SKM-1 (cell line): Measurements from ENCODE around the gene ATRNL1.
"Not testable (repeated sequence)": the region's sequence is repeated elsewhere in the genome, so short reads cannot be mapped to it uniquely, and the experiment has no call there.

ENCODE experiments used
- DNase-seq: peaks from one replicate; lab custom pipeline; 2025; ENCODE audit not compliant: unreplicated experiment; lab: John Stamatoyannopoulos, UW

ATRNL1 gene

GRCh38 chr10:115405838-115406237 lies 312.7 kb downstream of the ATRNL1 start:
- not testable (repeated sequence) for DNase-seq

- DNase-seq: no peak
These were observed 316.2 kb downstream of the ATRNL1 start for GRCh38 chr10:115409347-115409746.

DNA sequence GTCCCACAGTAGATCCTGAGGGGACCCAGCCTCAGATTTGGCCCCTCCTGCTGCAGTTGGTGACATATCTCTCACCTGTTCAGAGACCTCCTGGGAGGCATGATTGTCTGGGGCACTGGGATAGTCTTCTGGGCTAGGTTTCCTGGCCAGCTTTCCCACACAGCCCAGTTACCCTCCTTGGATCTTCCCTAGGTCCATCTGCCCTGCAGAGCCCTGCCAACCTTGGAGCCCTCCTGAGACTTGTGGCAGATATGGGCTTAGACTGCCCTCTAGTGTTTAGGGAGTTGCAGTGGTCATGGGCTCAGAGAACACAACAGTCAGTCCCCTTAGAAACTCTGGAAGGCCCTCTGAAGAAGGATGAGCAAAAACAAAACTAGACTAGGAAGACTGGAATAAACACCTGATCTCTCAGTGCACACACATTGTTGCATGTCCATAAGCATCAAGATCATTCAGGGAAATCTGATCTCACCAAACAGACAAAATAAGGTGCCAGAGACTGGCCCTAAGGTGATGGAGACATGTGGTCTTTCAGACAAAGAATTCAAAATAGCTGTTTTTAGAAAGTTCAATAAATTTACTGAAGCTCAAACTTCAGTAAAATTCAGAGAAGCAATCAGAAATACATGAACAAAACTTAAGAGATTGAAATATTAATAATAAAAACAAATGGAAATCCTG lies 324.6 kb downstream of the ATRNL1 start:
- DNase-seq: peak; percentile 46

DNA sequence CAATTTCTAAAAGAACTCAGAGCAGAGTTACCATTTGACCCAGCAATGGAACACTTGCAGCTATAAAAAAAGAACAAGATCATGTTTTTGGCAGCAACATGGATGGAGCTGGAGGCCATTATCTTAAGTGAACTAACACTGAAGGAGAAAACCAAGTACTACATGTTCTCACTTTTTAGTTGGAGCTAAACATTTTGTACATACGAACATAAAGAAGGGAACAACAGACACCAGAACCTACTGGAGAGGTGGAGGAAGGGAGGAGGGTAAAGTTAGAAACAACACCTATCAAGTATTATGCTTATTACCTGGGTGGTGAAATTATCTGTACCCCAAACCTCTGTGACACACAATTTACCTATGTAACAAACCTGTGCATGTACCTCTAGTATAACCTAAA lies 329.5 kb downstream of the ATRNL1 start:
- DNase-seq: no peak

DNA sequence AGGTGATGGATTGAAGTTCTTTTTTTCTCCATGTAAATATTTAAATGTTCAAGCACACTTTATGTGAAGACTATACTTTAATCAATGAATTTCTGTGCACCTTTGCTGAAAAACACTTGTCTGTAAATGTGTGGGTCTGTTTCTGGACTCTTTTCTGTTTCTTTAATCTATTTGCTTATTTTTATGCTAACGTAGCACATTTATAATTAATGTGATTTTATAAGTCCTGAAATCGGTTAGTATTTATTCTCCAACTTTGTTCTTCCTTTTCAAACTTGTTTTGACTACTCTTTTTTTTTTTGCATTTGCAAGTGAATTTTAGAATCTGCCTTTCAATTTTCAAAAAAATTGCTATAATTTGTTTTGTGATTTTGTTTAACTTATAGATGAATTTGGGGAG lies 334.4 kb downstream of the ATRNL1 start:
- DNase-seq: no peak

DNA sequence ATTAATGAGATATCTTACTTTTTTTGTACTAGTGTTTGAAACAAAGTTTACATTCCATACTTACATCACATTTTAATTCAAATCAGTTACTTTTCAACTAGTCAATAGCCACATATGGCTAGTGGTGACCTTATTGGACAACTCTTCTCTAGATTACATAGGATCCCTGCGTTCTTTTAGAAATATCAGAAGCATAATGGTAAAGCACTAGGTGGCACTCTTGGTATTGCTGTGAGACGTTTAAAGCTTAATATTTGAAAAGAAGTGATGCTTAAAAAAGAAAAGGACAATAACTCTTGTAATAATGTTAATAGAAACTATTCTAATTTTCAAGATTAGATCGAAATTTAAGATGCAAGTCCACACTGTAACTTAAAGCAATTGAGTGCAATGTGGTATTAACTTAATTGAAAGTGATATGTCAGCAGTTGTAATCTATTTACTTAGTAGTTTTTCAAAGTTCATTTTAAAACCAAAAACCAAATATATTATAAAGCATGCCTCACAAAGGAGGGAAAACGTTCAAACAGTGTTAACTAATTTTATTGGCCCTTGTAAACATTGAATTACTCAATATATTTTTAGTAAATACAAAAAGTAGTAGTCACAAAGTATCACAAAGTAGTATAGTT lies 339.1 kb downstream of the ATRNL1 start:
- DNase-seq: no peak

DNA sequence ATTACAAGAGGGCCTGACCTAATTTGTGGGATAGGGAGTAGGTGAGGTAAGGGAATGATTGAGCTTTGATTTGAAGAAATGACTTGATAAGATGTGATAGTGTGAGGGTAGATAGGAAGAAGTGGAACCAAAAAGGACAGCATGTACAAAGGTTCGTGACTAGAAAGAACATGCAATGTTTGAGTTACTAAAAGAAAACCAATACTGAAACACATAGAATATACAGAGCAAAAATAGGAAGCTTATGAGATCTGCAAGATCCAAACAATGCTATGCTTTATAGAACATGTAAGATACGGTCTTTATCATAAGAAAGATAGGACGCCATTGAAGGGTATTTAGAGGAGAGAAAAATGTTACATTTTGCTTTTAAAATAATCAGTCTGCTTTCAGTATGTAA lies 343.8 kb downstream of the ATRNL1 start:
- no peak for DNase-seq

GRCh38 chr10:115441907-115442545 lies 348.9 kb downstream of the ATRNL1 start:
- DNase-seq: no peak

DNA sequence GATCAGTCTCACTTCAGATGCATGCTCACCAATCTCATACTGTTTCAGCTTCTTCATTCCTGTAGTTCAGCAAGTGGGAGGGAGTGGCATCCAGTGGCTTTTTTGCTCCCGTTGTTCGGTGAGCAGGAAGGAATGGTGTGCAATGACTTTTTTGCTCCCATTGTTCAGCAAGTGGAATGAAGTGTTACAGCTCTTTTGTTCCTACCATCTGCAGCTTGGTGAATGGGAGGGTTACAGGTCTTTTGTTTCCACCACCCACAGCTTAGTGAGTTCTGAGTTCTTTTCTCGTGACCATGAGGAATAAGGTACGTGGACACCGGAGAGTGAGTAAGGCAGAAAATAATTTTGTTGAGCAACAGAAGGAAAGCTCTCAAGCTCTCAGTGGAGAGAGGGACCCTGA lies 363.6 kb downstream of the ATRNL1 start:
- no peak for DNase-seq

GRCh38 chr10:115483294-115483693 lies 390.1 kb downstream of the ATRNL1 start:
- no peak for DNase-seq

DNA sequence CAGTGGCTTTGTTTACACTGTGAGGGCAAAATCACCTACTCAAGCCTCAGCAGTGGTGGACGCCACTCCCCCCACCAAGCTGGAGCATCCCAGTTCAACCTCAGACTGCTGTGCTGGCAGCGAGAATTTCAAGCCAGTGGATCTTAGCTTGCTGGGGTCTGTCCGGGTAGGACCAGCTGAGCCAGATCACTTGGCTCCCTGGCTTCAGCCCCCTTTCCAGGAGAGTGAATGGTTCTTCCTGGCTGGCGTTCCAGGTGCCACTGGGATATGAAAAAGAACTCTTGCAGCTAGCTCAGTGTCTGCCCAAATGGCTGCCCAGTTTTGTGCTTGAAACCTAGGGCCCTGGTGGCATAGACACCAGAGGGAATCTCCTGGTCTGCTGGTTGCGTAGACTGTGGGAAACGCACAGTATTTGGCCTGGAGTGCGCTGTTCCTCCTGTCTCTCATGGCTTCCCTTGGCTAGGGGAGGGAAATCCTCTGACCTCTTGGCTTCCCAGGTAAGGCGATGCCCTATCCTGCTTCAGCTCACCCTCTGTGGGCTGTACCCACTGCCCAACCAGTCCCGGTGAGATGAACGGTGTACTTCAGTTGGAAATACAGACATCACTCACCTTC lies 398.5 kb downstream of the ATRNL1 start:
- DNase-seq: no peak

DNA sequence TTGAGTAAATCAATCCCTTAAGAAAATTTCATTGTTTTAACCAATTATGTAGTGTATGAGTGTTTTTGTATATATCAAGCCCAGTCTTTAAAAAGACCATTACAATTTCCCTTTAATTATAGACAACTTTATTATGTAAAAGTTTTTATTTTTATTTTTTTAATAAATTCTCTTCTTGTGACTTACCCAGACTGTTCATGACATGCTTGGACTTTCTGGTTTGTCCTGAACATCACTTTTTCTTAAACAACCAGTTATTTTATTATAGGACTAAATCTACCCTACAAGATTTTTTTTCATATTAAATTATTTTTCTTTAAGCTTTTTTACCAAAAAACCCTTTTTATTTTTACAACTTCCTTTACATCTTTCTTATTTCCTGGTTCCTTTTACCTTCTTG lies 410.4 kb downstream of the ATRNL1 start:
- no peak for DNase-seq

- DNase-seq: peak; percentile 45
These were observed 421.7 kb downstream of the ATRNL1 start for GRCh38 chr10:115514895-115515294.

DNA sequence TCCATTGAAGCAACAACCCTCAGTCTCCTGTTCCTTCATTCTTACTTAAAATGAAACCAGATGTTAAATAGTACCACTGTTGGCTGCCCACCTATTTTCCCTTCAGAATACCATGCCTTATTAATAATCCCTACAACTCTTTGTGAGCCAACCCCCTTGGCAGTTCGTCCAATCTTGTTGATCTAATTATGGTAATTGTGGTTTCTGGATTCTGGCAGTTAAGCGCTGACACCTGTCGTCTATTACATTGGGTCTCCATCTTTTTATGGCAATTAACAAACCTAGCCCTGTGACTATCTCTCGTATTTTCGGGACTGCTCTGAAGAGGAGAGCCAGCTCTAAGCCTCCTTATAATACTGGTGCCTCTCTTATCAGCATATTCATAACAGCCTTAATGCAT lies 432.0 kb downstream of the ATRNL1 start:
- no peak for DNase-seq

GRCh38 chr10:115527682-115528081 lies 434.5 kb downstream of the ATRNL1 start:
- DNase-seq: not testable (repeated sequence)

DNA sequence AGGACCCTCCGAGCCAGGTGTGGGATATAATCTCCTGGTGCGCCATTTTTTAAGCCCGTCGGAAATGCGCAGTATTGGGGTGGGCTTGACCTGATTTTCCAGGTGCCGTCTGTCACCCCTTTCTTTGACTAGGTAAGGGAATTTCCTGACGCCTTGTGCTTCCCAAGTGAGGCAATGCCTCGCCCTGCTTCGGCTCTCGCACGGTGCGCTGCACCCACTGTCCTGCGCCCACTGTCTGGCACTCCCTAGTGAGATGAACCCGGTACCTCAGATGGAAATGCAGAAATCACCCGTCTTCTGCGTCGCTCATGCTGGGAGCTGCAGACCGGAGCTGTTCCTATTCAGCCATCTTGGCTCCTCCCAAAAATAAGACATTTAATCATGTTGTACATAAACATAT lies 443.2 kb downstream of the ATRNL1 start:
- DNase-seq: not testable (repeated sequence)

GRCh38 chr10:115539142-115539762 lies 446.1 kb downstream of the ATRNL1 start:
- DNase-seq: no peak

DNA sequence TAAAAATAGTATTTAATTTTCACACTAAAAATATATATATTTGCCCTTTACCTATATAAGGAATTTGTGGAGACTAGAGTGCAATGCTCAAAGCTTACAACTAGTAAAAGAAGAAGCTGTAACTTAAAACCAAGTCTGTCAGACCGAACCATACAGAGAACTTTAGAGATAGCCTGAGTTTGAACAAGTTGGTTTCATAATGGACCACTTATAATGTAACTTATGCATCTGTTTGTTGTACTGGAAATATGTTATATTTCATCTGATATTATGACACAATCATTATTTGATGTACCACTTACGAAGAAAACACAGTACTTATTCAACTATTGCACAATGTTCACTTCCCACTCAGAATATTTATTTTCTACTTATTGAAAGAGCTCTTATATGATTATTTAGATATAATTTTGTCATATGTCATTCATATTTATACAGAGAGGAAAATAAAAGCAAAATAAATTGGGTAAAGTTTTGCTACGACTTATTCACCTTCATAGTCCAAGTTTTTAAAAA lies 462.8 kb downstream of the ATRNL1 start:
- no peak for DNase-seq

DNA sequence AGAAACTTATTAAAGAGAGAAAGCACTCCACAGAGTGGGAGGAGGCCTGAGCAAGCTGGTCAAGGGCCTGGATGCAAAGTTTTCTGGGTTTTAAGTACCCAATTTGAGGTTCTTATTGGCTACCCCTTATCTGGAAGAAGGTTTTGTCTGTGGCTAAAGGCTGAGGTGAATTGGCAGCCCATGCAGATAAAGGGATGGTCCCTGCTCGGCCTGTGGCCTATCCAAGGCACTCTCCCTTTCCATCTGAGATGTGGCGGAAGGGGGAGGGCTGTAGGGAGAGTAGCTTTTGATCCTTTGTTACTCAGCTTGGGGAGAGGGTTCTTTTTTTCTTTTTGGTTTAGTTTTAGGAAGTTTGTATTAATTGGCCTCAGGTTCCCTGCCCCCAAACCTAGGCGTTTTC lies 465.1 kb downstream of the ATRNL1 start:
- DNase-seq: no peak

GRCh38 chr10:115566867-115567266 lies 473.7 kb downstream of the ATRNL1 start:
- no peak for DNase-seq

DNA sequence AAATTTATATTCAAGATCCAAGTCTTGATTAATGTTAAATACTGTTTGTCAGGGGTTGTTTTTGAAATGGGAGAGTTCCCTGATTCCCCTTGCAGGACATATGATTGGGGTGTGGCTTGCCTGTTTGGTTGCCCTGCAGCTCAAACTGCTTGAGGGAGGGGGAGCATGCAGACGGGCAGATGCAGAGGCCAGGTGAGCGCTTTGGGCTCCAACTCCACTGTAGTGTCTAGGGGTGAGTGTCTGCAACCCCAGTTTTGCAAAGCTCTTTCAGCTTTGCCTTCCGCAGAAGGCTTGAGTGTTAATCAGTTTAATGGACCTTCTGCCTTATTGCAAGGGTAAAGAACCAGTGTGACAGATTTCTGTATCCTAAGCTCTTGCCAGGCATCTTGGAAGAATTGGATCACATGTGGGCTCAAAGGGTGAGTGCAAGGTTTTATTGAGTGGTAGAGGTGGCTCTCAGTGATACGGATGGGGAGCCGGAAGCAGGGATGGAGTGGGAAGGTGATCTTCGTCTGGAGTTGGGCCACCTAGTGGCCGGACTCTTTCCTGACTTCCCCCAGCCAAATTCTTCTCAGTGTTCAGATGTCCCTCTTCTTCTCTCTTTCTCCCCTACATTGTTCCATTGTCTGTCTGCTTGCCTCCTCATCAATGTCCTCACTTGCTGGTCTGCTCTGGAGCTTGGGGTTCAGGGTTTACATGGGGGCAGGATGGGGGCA lies 479.7 kb downstream of the ATRNL1 start:
- no peak for DNase-seq
